ENCODE results near the gene TMEM125.

DNA sequence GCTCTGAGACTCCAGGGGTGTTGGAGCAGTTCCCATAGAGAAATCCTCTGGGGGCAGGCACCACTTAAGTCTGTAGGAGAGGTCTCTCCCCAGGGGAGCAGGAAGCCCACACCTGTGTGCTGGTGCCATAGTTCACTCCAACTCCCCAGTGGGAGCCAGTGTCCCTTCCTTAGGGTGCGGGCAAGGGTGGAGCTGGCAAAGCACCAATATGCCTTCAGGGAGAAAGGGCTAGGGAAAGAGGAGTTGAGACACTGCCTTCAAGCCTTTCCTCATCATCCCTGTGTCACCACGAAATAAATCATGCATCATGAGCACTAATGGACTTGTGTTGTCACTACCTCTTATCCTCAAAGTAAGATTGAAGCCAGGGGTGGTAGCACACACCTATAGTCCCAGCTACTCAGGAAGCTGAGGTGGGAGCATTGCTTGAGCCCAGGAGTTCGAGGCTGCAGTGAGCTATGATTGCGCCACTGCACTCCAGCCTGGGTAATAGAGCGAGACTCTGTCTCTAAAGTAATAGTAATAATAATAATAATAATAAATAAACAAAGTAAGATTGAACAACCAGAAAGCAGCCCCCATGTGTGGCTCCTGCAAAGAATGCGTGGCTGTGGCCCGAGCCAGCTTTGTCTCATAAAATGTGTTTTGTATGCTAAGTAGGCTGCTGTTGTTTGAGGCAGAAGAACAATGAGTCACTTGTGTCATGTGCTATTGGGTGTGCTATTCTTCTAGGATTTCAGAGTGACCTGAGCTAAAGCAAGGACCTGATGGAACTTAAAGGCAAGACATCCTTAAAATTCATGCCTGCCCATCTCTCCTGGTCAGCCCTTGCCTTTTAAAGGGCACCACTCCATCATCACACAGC lies 24.3 kb downstream of the TMEM125 start:
- TF ChIP-seq, protein P1, sequence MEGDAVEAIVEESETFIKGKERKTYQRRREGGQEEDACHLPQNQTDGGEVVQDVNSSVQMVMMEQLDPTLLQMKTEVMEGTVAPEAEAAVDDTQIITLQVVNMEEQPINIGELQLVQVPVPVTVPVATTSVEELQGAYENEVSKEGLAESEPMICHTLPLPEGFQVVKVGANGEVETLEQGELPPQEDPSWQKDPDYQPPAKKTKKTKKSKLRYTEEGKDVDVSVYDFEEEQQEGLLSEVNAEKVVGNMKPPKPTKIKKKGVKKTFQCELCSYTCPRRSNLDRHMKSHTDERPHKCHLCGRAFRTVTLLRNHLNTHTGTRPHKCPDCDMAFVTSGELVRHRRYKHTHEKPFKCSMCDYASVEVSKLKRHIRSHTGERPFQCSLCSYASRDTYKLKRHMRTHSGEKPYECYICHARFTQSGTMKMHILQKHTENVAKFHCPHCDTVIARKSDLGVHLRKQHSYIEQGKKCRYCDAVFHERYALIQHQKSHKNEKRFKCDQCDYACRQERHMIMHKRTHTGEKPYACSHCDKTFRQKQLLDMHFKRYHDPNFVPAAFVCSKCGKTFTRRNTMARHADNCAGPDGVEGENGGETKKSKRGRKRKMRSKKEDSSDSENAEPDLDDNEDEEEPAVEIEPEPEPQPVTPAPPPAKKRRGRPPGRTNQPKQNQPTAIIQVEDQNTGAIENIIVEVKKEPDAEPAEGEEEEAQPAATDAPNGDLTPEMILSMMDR (conservative IDR thresholded peaks at IDR 0.05; ENCODE audit: low read length) = no peak
- TF ChIP-seq EZH2phosphoT487 (IDR thresholded peaks at IDR 0.05; ENCODE audit: borderline replicate concordance, low read depth, low read length) = no peak

Measured in OCI-LY7 (cell line).